HG03342 (cell line): ENCODE data around the gene AKT1S1.
A peak's percentile ranks its signal among the peaks of the same experiment; 100 is the strongest.
"Not testable (repeated sequence)": the region's sequence is repeated elsewhere in the genome, so short reads cannot be mapped to it uniquely, and the experiment has no call there.

Experiments
- ATAC-seq: cut with Tn5 transposase; IDR thresholded peaks from one replicate; pipeline ENCODE4 v1.9.1; 2021; ENCODE audit warnings: mild to moderate bottlenecking, moderate library complexity; ENCODE audit not compliant: unreplicated experiment

AKT1S1 gene

GRCh38 chr19:49877020-49877878 lies at the start of gene AKT1S1, which contains the start of gene TBC1D17:
AKT1S1 (minus strand) TSS chr19:49877355; CDS start chr19:49873295, 4,060 bp downstream.
TBC1D17 (plus strand) TSS chr19:49877702; CDS start chr19:49877724, 22 bp downstream.
- peak; percentile 56 for ATAC-seq

- ATAC-seq: no peak
Observed at GRCh38 chr19:49926515-49926914, 49.4 kb upstream of the AKT1S1 start.

GRCh38 chr19:49925486-49925885 lies 48.3 kb upstream of the AKT1S1 start:
- ATAC-seq: no peak

GRCh38 chr19:49924881-49925210 lies 47.7 kb upstream of the AKT1S1 start:
- not testable (repeated sequence) for ATAC-seq

GRCh38 chr19:49924004-49924880 lies 47.1 kb upstream of the AKT1S1 start:
- no peak for ATAC-seq

- no peak for ATAC-seq
Observed at GRCh38 chr19:49923055-49924003, 46.2 kb upstream of the AKT1S1 start.

GRCh38 chr19:49921871-49922795 lies 45.0 kb upstream of the AKT1S1 start:
- ATAC-seq: no peak

GRCh38 chr19:49920624-49921363 lies 43.6 kb upstream of the AKT1S1 start:
- ATAC-seq: no peak

- no peak for ATAC-seq
Observed at GRCh38 chr19:49918089-49918488, 40.9 kb upstream of the AKT1S1 start.

GRCh38 chr19:49916839-49917733 lies 39.9 kb upstream of the AKT1S1 start:
- no peak for ATAC-seq

- no peak for ATAC-seq
Observed at GRCh38 chr19:49915271-49915670, 38.1 kb upstream of the AKT1S1 start.

- no peak for ATAC-seq
Observed at GRCh38 chr19:49913720-49914119, 36.6 kb upstream of the AKT1S1 start.

GRCh38 chr19:49912965-49913685 lies 36.0 kb upstream of the AKT1S1 start:
- no peak for ATAC-seq

GRCh38 chr19:49911381-49912145 lies 34.4 kb upstream of the AKT1S1 start:
- ATAC-seq: no peak

GRCh38 chr19:49910179-49910578 lies 33.0 kb upstream of the AKT1S1 start:
- no peak for ATAC-seq
